ENCODE results near the gene TEX26. TPM values are rescaled to one million over a fixed set of nuclear protein-coding genes. Genes with fewer than 3 reads are reported as not detected.

The TEX26 gene
- total RNA-seq, 1 experiment from 2014 or later: not detected

GRCh38 chr13:30934803-30935202, 2.3 kb downstream of the TEX26 start:
- no peak for TF ChIP-seq CTCF (IDR thresholded peaks at IDR 0.05; ENCODE audit: unreplicated experiment)
- no peak for DNase-seq
- H3K27ac Mint-ChIP-seq (ENCODE audit: unreplicated experiment): no peak overlapping the region
- H3K9me3 Mint-ChIP-seq (ENCODE audit: low read depth, unreplicated experiment): no peaks in the 10 kb centered on the region
- no peaks in the 10 kb centered on the region for H3K36me3 Mint-ChIP-seq (ENCODE audit: insufficient read depth, unreplicated experiment)
- no TSS peak for BruUV-seq (replicated peaks)
- no peak overlapping the region for H3K4me3 Mint-ChIP-seq (ENCODE audit: low read depth, unreplicated experiment)
- H3K4me1 Mint-ChIP-seq (ENCODE audit: low read depth, unreplicated experiment): no peaks in the 10 kb centered on the region
- no peaks in the 10 kb centered on the region for H3K27me3 Mint-ChIP-seq (ENCODE audit: unreplicated experiment)
- CTCF ChIA-PET: no interaction called here
- intact Hi-C loops (cut with micrococcal nuclease; ENCODE audit: unreplicated experiment): no loop called here

- H3K9me3 Mint-ChIP-seq (ENCODE audit: low read depth, unreplicated experiment): no peaks in the 10 kb centered on the region
- no TSS peak for BruUV-seq (replicated peaks)
- H3K4me1 Mint-ChIP-seq (ENCODE audit: low read depth, unreplicated experiment): no peaks in the 10 kb centered on the region
- intact Hi-C loops (cut with micrococcal nuclease; ENCODE audit: unreplicated experiment): no loop called here
- no peak for TF ChIP-seq CTCF (IDR thresholded peaks at IDR 0.05; ENCODE audit: unreplicated experiment)
- DNase-seq: no peak
- CTCF ChIA-PET: no interaction called here
- no peak overlapping the region for H3K4me3 Mint-ChIP-seq (ENCODE audit: low read depth, unreplicated experiment)
- H3K27ac Mint-ChIP-seq (ENCODE audit: unreplicated experiment): no peak overlapping the region
- H3K27me3 Mint-ChIP-seq (ENCODE audit: unreplicated experiment): no peaks in the 10 kb centered on the region
- H3K36me3 Mint-ChIP-seq (ENCODE audit: insufficient read depth, unreplicated experiment): no peaks in the 10 kb centered on the region
Observed at GRCh38 chr13:30936971-30937370, 4.5 kb downstream of the TEX26 start.

- intact Hi-C loops (cut with micrococcal nuclease; ENCODE audit: unreplicated experiment): no loop called here
- H3K27me3 Mint-ChIP-seq (ENCODE audit: unreplicated experiment): no peaks in the 10 kb centered on the region
- H3K36me3 Mint-ChIP-seq (ENCODE audit: insufficient read depth, unreplicated experiment): no peaks in the 10 kb centered on the region
- BruUV-seq (replicated peaks): no TSS peak
- no peak for TF ChIP-seq CTCF (IDR thresholded peaks at IDR 0.05; ENCODE audit: unreplicated experiment)
- no peak overlapping the region for H3K4me3 Mint-ChIP-seq (ENCODE audit: low read depth, unreplicated experiment)
- H3K4me1 Mint-ChIP-seq (ENCODE audit: low read depth, unreplicated experiment): no peaks in the 10 kb centered on the region
- CTCF ChIA-PET: no interaction called here
- no peaks in the 10 kb centered on the region for H3K9me3 Mint-ChIP-seq (ENCODE audit: low read depth, unreplicated experiment)
- no peak for DNase-seq
- H3K27ac Mint-ChIP-seq (ENCODE audit: unreplicated experiment): no peak overlapping the region
Observed at GRCh38 chr13:30943881-30944280, 11.4 kb downstream of the TEX26 start.

GRCh38 chr13:30957258-30957943, 24.9 kb downstream of the TEX26 start:
- Mint-ChIP-seq H3K27ac (ENCODE audit: unreplicated experiment) (no peak overlapping the region), H3K27me3 (ENCODE audit: unreplicated experiment) (peaks cover 61% of the 10 kb centered on the region), H3K4me1 (ENCODE audit: low read depth, unreplicated experiment) (no peaks in the 10 kb centered on the region), H3K4me3 (ENCODE audit: low read depth, unreplicated experiment) (no peak overlapping the region), H3K36me3 (ENCODE audit: insufficient read depth, unreplicated experiment) (no peaks in the 10 kb centered on the region), H3K9me3 (ENCODE audit: low read depth, unreplicated experiment) (peaks cover 8% of the 10 kb centered on the region)
- no peak for TF ChIP-seq CTCF (IDR thresholded peaks at IDR 0.05; ENCODE audit: unreplicated experiment)
- intact Hi-C loops (cut with micrococcal nuclease; ENCODE audit: unreplicated experiment): no loop called here
- no peak for DNase-seq
- BruUV-seq (replicated peaks): no TSS peak
- CTCF ChIA-PET: no interaction called here
